BLaER1 (cell line): ENCODE measurements around the gene TMEFF2.

Experiments
- H3K27ac ChIP-seq: shearing (Covaris generic); formaldehyde crosslinking; 2 replicates; pipeline ENCODE4 v1.8.1; 2022
- H3K27me3 ChIP-seq: shearing (Covaris generic); formaldehyde crosslinking; 2 replicates; pipeline ENCODE4 v1.8.1; 2022
- H3K36me3 ChIP-seq: shearing (Covaris generic); formaldehyde crosslinking; 2 replicates; pipeline ENCODE4 v1.8.1; 2022
- H3K4me1 ChIP-seq: shearing (Covaris generic); formaldehyde crosslinking; 2 replicates; pipeline ENCODE4 v1.8.1; 2022
- H3K4me2 ChIP-seq: shearing (Covaris generic); formaldehyde crosslinking; 2 replicates; pipeline ENCODE4 v1.8.1; 2022
- H3K4me3 ChIP-seq: shearing (Covaris generic); formaldehyde crosslinking; 2 replicates; pipeline ENCODE4 v1.8.1; 2022
- H3K9ac ChIP-seq: shearing (Covaris generic); formaldehyde crosslinking; 2 replicates; pipeline ENCODE4 v1.8.1; 2022
- H3K9me3 ChIP-seq: shearing (Covaris generic); formaldehyde crosslinking; 2 replicates; pipeline ENCODE4 v1.8.1; 2022
- H4K20me1 ChIP-seq: shearing (Covaris generic); formaldehyde crosslinking; 2 replicates; pipeline ENCODE4 v1.8.1; 2022
- Cebpa-rat ChIP-seq: shearing (Covaris generic); IDR thresholded peaks from 2 replicates; pipeline ENCODE4 v1.8.1; 2022

TMEFF2 gene

DNA sequence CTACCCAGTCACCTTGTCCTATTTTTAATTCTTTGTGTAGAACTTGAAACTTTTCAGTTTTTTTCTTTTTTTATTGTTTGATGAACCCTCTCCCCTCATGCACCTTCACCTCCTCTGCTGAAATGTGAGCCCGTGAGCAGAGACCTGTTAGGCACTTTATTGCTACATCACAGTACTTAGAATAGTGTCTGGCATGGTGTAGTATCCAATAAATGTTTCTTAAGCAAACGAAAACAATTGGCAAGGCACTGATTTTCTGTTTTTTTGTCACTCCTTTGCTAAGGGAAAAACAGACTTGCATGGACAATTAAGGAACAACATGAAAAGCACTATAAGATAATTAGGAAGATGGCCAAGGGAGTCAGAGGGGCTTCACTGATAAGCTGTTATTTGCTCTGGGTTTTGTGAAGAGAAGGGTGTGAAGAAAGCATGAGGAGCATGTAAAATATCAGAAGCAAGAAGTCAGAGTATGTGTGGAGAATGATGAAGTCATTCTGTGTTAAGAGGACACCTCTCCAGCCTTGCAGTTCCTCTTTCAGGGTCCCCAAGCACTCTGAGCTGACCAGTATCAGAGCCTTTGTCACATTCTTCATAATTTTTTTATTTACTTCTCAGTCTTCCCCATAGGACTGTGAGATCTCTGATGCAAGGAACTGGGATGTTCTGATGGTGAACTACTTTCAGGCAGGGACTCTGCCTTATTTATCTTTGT lies 248.1 kb downstream of the TMEFF2 start:
- Histone ChIP-seq H3K9me3 (no peaks in the 10 kb centered on the region), H3K4me3 (no peak overlapping the region), H4K20me1 (no peaks in the 10 kb centered on the region), H3K4me2 (no peak overlapping the region), H3K9ac (no peak overlapping the region), H3K27me3 (no peaks in the 10 kb centered on the region), H3K36me3 (no peaks in the 10 kb centered on the region), H3K27ac (no peak overlapping the region), H3K4me1 (no peaks in the 10 kb centered on the region; the same call in 1 of the 2 replicates)
- no peak for TF ChIP-seq Cebpa-rat

DNA sequence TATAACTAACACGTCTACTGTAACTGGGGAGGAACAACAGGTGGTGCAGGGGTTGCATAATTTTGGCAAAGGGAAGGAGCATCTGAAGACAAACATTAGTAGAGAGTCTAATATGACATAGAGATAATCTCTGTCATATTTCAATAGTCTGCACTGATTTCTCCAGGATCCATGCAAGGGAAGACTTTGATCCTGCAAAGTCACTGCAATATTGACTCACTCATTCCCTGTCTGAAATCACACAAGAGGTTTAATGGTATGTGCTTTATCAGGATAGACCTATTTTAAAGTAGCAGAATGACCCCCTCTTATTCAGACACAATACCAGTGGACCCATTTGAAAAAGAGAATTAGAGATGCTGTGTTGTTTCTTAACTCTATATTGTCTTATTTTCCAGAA lies 249.1 kb downstream of the TMEFF2 start:
- Histone ChIP-seq H3K36me3 (no peaks in the 10 kb centered on the region), H3K27ac (no peak overlapping the region), H3K27me3 (no peaks in the 10 kb centered on the region), H3K4me1 (no peaks in the 10 kb centered on the region; the same call in 1 of the 2 replicates), H3K9ac (no peak overlapping the region), H3K4me3 (no peak overlapping the region), H3K4me2 (no peak overlapping the region), H4K20me1 (no peaks in the 10 kb centered on the region), H3K9me3 (no peaks in the 10 kb centered on the region)
- no peak for TF ChIP-seq Cebpa-rat

DNA sequence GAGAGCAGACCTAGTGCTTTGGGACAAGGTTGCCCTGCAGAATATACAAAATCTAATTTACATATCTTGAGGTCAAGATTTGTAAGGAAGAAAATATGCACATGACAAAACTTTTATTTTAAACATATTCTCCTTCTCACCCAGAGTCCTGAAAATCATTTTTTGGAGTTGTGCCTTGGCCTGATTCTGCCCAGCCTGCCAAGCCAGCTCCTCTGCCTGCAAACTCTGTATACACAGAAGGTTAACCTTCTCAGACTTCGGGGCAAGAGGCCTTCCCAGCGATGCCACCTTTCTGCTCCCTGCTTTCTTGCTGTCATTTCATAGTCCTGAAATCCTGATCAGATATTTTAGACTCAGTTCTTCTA lies 252.0 kb downstream of the TMEFF2 start:
- Histone ChIP-seq H3K36me3 (no peaks in the 10 kb centered on the region), H3K9me3 (no peaks in the 10 kb centered on the region), H3K27ac (no peak overlapping the region), H3K9ac (no peak overlapping the region), H4K20me1 (no peaks in the 10 kb centered on the region), H3K27me3 (no peaks in the 10 kb centered on the region), H3K4me1 (no peaks in the 10 kb centered on the region; the same call in 1 of the 2 replicates), H3K4me3 (no peak overlapping the region), H3K4me2 (no peak overlapping the region)
- TF ChIP-seq Cebpa-rat, result no peak

DNA sequence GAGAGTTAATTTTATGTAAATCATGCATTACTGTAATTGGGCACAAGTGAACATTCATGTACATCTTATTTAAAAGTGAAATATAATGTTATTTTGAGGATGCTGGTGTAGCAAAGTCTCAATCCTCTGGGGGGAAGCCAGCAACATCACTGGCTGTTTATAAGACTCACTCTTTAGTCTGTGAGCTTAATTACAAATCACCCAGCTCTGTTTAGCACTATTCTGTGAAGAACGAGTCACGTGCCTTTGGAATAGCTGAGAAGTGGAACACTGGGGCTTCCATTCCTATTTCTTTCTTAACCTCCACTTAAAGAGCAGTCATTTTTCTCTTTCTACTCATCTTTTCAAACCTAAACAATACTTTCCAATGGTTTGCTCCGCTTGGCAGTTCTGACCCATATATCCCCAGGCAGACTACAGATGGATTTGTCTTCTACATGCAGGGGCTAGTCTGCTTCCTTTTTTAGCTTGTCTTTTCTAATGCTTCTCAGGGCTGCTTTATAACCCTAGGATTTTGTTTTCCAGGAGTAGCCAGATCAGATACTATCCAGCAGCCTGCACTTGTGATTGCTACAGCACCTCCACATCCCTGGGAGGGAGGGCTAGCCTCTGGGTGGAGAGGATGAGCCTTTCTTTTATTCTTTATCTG lies 252.5 kb downstream of the TMEFF2 start:
- H4K20me1 ChIP-seq, result no peaks in the 10 kb centered on the region
- no peak overlapping the region for H3K4me2 ChIP-seq
- TF ChIP-seq Cebpa-rat, result no peak
- no peak overlapping the region for H3K27ac ChIP-seq
- no peaks in the 10 kb centered on the region for H3K27me3 ChIP-seq
- no peak overlapping the region for H3K9ac ChIP-seq
- no peaks in the 10 kb centered on the region; the same call in 1 of the 2 replicates for H3K4me1 ChIP-seq
- no peak overlapping the region for H3K4me3 ChIP-seq
- H3K36me3 ChIP-seq, result no peaks in the 10 kb centered on the region
- no peaks in the 10 kb centered on the region for H3K9me3 ChIP-seq

DNA sequence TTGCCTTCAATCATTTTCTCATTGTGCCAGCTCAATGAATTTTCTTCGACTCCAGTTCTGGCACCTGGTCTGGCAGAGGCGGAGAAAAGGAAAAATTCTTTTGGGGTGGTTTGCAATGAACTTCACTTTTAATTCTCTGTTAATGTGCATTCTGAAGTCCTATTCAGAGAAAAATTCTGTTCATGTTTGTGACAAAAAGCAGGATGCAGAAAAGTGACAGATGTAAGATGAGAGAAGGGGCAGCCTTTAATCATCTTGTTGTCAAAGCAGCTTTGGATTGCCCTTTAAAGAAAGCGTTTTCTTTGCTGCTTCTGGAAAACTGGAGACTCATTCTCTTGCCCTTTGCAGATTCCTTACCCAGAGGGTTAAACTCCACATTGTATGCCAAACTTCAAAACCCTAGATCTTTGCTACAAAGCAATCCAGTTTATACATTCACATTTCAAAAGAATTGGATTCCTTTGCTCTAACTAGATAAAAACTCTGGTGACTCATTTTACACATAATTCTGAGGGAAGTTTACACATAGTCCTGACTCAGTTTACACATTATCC lies 253.3 kb downstream of the TMEFF2 start:
- H3K9ac ChIP-seq, result no peak overlapping the region
- H3K27ac ChIP-seq, result no peak overlapping the region

DNA sequence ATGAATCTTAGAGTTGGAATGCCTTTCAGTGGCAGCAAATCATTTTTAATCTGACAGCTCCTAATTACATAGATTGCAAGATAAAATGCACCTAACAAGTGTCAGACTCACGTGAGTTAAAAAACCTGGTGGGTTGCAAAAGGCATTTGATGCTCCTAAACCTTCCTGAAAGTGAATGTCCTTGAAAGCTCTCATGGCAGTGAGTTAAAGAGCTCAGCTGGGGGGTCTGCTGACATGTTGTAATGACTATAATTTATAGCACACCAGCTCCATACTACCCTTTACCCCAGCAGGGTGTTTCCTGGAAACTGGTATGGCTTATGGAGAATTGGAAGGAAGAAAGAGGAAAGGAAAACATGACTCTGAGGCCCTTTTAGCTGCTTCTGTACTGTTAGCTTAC lies 256.0 kb downstream of the TMEFF2 start:
- Histone ChIP-seq H3K4me3 (no peak overlapping the region), H3K4me2 (no peak overlapping the region), H3K9me3 (no peaks in the 10 kb centered on the region), H4K20me1 (no peaks in the 10 kb centered on the region), H3K4me1 (peaks cover 14% of the 10 kb centered on the region), H3K27me3 (no peaks in the 10 kb centered on the region), H3K36me3 (no peaks in the 10 kb centered on the region), H3K27ac (no peak overlapping the region), H3K9ac (no peak overlapping the region)
- TF ChIP-seq Cebpa-rat, result no peak

More for the DNA sequence above, 253.3 kb downstream of the TMEFF2 start:
- H3K27me3 ChIP-seq, result no peaks in the 10 kb centered on the region
- H4K20me1 ChIP-seq, result no peaks in the 10 kb centered on the region
- TF ChIP-seq Cebpa-rat, result no peak
- no peaks in the 10 kb centered on the region for H3K36me3 ChIP-seq
- H3K4me3 ChIP-seq, result no peak overlapping the region
- no peak overlapping the region for H3K4me2 ChIP-seq
- H3K4me1 ChIP-seq, result no peaks in the 10 kb centered on the region; the same call in 1 of the 2 replicates
- H3K9me3 ChIP-seq, result no peaks in the 10 kb centered on the region

DNA sequence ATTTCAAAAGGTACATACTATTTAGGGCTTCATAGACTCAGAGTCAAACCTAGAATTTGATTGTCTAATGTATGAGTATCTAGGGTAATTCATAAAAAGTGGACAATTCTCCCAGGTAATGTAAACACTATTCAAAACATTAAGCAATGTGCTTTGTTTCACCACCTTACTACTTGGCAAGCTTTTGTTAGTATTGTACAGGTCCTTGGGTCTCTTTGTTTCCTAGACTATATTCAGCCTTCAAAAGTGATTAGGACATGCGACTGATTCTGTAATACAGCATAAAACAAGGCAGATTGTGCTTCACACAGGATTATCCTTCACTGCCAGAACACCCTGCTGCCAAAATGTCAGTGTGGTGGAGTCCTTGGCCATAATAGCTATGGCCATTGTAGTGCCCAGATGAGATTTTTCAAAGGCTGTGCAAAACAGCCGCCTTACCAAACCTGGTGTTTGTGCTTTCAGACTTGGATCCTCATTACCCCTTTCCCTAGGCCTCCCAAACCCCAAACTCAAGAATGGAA lies 257.8 kb downstream of the TMEFF2 start:
- Histone ChIP-seq H3K36me3 (no peaks in the 10 kb centered on the region), H3K4me1 (peaks cover 28% of the 10 kb centered on the region), H3K4me2 (no peak overlapping the region), H3K27me3 (no peaks in the 10 kb centered on the region), H4K20me1 (no peaks in the 10 kb centered on the region), H3K27ac (no peak overlapping the region), H3K9me3 (no peaks in the 10 kb centered on the region), H3K9ac (no peak overlapping the region), H3K4me3 (no peak overlapping the region)
- no peak for TF ChIP-seq Cebpa-rat

DNA sequence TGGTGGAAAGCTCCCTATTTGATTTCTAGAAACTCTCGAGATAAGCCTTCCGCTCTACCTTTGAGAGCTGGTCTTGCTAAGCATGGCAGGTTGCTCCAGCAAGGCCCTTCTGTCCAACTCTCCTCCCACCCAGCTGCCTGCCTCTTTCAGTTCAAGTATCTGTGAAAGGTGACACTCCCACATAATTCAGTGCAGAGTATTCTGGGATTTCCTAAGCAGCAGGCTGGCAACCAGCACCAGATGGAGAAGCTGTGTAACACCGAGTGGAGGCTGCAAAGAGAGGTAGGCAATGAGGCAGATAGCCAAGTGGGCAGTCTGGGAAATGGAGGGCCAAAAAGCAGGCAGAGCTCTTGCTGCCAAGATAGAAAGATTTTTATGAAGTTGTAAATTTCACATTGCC lies 259.5 kb downstream of the TMEFF2 start:
- Histone ChIP-seq H3K27me3 (no peaks in the 10 kb centered on the region), H3K9ac (no peak overlapping the region), H3K4me1 (peaks cover 31% of the 10 kb centered on the region), H4K20me1 (no peaks in the 10 kb centered on the region), H3K9me3 (no peaks in the 10 kb centered on the region), H3K27ac (no peak overlapping the region), H3K4me3 (no peak overlapping the region), H3K4me2 (no peak overlapping the region), H3K36me3 (no peaks in the 10 kb centered on the region)
- TF ChIP-seq Cebpa-rat, result no peak

DNA sequence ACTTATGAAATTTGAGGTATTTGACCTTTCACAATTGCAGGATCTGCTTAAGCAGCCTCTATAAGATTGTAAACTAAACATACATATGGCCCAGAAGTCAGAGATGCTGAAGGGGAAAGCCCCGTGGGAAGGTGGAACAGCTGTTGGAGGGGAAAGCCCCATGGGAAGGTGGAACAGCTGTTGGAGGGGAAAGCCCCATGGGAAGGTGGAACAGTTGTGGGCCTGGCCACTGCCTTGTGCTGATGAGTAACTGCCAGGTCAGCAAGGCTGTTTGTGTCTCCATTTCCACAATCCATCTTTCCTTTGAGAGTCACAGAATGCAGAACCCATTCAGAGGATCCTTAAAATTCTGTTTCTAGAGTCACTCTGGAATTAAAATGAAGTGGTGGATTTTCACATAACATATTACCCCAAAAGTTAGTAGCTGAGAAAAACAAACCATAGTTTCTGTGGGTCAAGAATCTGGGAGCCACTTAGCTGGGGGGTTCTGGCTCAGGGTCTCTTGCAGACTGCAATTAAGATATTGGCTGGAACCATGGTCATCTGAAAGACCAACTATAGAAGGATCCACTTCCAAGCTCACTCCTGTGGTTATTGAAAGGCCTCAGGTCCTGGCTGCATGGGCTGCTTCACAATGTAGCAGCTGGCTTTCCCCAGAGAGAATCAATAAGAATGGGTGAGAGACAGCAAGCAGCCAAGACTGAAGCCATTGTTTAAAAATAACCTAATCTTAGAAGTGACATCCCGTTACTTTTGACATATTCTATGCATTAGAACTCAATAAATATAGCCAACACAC lies 261.2 kb downstream of the TMEFF2 start:
- H4K20me1 ChIP-seq, result no peaks in the 10 kb centered on the region
- no peak overlapping the region for H3K27ac ChIP-seq
- no peak overlapping the region for H3K9ac ChIP-seq
- H3K4me3 ChIP-seq, result no peak overlapping the region
- TF ChIP-seq Cebpa-rat, result no peak
- H3K4me1 ChIP-seq, result peaks cover 31% of the 10 kb centered on the region
- H3K27me3 ChIP-seq, result no peaks in the 10 kb centered on the region
- H3K4me2 ChIP-seq, result peak overlapping the region; percentile 73
- H3K36me3 ChIP-seq, result no peaks in the 10 kb centered on the region
- no peaks in the 10 kb centered on the region for H3K9me3 ChIP-seq
